ENCODE data around the gene P2RY12.

The P2RY12 gene

GRCh38 chr3:151384741-151385174 lies at the start of gene P2RY12:
TSS of gene P2RY12 (minus strand) at chr3:151384753. CDS start at chr3:151338845, 45,908 bp downstream.
- no peak for DNase-seq (ENCODE audit: low read depth)

- no peak for DNase-seq (ENCODE audit: low read depth)
These were observed 48.2 kb upstream of the P2RY12 start for GRCh38 chr3:151432616-151433372.

GRCh38 chr3:151431940-151432339 lies 47.4 kb upstream of the P2RY12 start:
- no peak for DNase-seq (ENCODE audit: low read depth)

- DNase-seq (ENCODE audit: low read depth) = no peak
These were observed 46.4 kb upstream of the P2RY12 start for GRCh38 chr3:151430821-151431484.

GRCh38 chr3:151428386-151428785 lies 43.8 kb upstream of the P2RY12 start:
- DNase-seq (ENCODE audit: low read depth) = no peak

- no peak for DNase-seq (ENCODE audit: low read depth)
These were observed 41.7 kb upstream of the P2RY12 start for GRCh38 chr3:151426341-151426657.

GRCh38 chr3:151425627-151426340 lies 41.2 kb upstream of the P2RY12 start:
- no peak for DNase-seq (ENCODE audit: low read depth)

- no peak for DNase-seq (ENCODE audit: low read depth)
These were observed 38.5 kb upstream of the P2RY12 start for GRCh38 chr3:151423091-151423490.

GRCh38 chr3:151421938-151422337 lies 37.4 kb upstream of the P2RY12 start:
- DNase-seq (ENCODE audit: low read depth) = no peak

GRCh38 chr3:151419806-151420205 lies 35.3 kb upstream of the P2RY12 start:
- no peak for DNase-seq (ENCODE audit: low read depth)

GRCh38 chr3:151415289-151415688 lies 30.7 kb upstream of the P2RY12 start:
- DNase-seq (ENCODE audit: low read depth) = no peak

GRCh38 chr3:151412989-151413388 lies 28.4 kb upstream of the P2RY12 start:
- no peak for DNase-seq (ENCODE audit: low read depth)

GRCh38 chr3:151410891-151411559 lies 26.5 kb upstream of the P2RY12 start:
- no peak for DNase-seq (ENCODE audit: low read depth)

- DNase-seq (ENCODE audit: low read depth) = no peak
These were observed 23.4 kb upstream of the P2RY12 start for GRCh38 chr3:151407928-151408327.

GRCh38 chr3:151404316-151404715 lies 19.8 kb upstream of the P2RY12 start:
- no peak for DNase-seq (ENCODE audit: low read depth)

GRCh38 chr3:151403246-151403645 lies 18.7 kb upstream of the P2RY12 start:
- DNase-seq (ENCODE audit: low read depth) = no peak

GRCh38 chr3:151402349-151402748 lies 17.8 kb upstream of the P2RY12 start:
- DNase-seq (ENCODE audit: low read depth) = no peak

- DNase-seq (ENCODE audit: low read depth) = no peak
These were observed 15.8 kb upstream of the P2RY12 start for GRCh38 chr3:151400341-151400740.

- no peak for DNase-seq (ENCODE audit: low read depth)
These were observed 14.3 kb upstream of the P2RY12 start for GRCh38 chr3:151398895-151399294.

GRCh38 chr3:151395806-151396205 lies 11.3 kb upstream of the P2RY12 start:
- no peak for DNase-seq (ENCODE audit: low read depth)

- no peak for DNase-seq (ENCODE audit: low read depth)
These were observed 10.1 kb upstream of the P2RY12 start for GRCh38 chr3:151394611-151395010.

- DNase-seq (ENCODE audit: low read depth) = no peak
These were observed 9.4 kb upstream of the P2RY12 start for GRCh38 chr3:151393941-151394340.

Data from activated T-helper 9 cell treated with anti-CD3 and anti-CD28 coated beads, Interleukin-2, amount 50 U/mL, for 16 hours (primary cell).